ENCODE data around the gene MYO3B.
"Not testable (repeated sequence)": the region's sequence is repeated elsewhere in the genome, so short reads cannot be mapped to it uniquely, and the experiment has no call there.

MYO3B gene

GRCh38 chr2:170466632-170467031, 288.7 kb downstream of the MYO3B start:
- no peak overlapping the region for H3K4me3 ChIP-seq (replicated peaks in 1 of 2; ENCODE audit: low read depth in 2 of 2, low read length in 2 of 2)
- DNase-seq (ENCODE audit: low read depth in 2 of 2) = no peak
- no peak for TF ChIP-seq CTCF (IDR thresholded peaks at IDR 0.05; ENCODE audit: low read depth, low read length)

DNA sequence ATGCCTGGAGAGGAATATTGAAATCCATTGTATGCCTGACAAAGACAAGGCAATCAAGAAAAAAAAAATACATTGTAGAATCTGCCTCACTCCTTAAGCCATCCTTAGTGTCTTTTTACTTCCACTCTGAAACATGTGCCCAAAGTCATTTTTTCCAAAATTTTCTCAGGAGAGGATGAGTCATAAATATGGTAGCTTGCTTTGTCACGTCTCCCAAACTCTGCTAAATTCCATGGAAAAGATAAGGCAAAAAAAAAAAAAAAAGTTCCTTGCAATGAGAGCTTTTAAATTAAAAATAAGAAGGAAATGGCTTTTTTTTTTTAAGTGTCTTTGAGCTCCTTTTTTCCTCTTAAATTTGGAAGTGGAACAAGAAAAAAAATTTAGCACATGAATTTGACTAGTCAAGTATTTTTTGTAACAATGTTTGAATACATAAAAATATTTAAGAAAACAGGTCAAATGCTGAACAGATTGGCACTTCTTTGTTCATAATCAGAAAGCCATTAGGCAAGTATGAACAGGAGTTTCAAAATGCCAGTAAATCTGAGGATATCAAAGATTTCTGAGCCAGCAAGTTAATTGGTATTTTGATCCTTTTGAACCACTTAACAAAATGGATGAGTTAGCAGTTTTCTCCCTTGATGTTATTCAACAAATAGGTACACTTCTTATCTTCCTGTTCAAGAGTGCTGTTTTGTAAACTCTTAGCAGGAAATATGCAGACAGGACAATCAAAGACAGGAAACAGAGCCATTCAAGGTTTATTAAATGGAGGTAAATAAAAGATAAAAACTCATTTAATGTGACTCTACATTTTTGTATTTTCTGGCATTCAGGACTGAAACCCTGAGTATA, 289.8 kb downstream of the MYO3B start:
- no peak overlapping the region for H3K4me3 ChIP-seq (replicated peaks in 1 of 2; ENCODE audit: low read depth in 2 of 2, low read length in 2 of 2)
- DNase-seq (ENCODE audit: low read depth in 2 of 2) = peak in 1 of 2 donors; percentile 42
- no peak for TF ChIP-seq CTCF (IDR thresholded peaks at IDR 0.05; ENCODE audit: low read depth, low read length)

DNA sequence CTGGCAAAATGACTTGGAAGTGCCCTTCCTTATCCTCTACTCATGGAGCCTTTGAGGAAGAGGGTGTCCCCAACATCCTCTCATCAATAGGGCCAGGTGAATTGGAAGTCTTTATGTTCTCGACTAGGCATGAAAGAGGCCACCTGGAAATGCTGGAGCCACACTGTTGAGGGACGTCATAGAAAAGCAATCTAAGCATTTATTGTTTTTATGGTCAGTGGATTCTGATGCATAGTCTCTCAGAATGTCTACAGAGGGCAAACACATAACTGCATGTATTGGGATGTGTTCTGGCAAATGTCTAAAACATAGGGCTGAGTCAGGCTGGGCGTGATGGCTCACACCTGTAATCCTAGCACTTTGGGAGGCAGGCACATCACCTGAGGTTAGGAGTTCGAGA, 290.6 kb downstream of the MYO3B start:
- no peak overlapping the region for H3K4me3 ChIP-seq (replicated peaks in 1 of 2; ENCODE audit: low read depth in 2 of 2, low read length in 2 of 2)
- no peak for DNase-seq (ENCODE audit: low read depth in 2 of 2)
- TF ChIP-seq CTCF (IDR thresholded peaks at IDR 0.05; ENCODE audit: low read depth, low read length) = no peak

DNA sequence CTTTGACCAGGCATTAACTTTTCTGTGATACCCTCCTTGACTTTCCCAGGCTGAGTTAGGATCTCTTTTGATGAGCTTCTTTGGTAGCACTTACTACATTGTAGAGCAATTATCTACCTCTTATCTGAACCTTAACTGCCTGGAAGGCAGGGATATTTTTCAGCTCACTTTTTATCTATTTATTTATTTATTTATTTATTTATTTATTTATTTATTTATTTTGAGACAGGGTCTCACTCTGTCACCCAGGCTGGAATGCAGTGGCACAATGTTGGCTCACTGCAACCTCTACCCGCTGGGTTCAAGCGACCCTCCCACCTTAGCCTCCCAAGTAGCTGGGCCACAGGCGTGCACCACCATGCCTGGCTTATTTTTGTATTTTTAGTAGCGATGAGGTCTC, 294.6 kb downstream of the MYO3B start:
- DNase-seq (ENCODE audit: low read depth in 2 of 2); H3K4me3 ChIP-seq (replicated peaks in 1 of 2; ENCODE audit: low read depth in 2 of 2, low read length in 2 of 2): not testable (repeated sequence)

- no peak for TF ChIP-seq CTCF (IDR thresholded peaks at IDR 0.05; ENCODE audit: low read depth, low read length)
- no peak overlapping the region for H3K4me3 ChIP-seq (replicated peaks in 1 of 2; ENCODE audit: low read depth in 2 of 2, low read length in 2 of 2)
- DNase-seq (ENCODE audit: low read depth in 2 of 2) = no peak
Observed at GRCh38 chr2:170475878-170476277, 297.9 kb downstream of the MYO3B start.

DNA sequence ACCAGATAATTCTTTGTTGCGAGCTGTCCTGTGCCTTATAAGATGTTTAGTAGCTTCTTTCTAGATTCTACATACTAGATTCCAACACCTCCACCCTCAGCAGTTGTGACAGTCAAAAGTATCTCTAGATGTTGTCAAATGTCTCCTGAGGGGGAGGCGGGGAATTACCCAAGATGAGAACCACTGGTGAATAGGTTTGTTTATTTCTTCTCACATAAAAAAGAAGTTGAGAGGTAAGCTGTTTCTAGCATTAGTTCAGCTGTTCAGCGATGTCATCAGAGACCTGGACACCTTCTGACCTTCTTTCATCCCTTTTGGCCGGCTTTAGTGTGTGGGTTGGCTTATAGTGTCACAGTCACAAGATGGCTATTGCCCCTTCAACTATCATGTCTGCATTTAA, 299.7 kb downstream of the MYO3B start:
- DNase-seq (ENCODE audit: low read depth in 2 of 2) = no peak
- TF ChIP-seq CTCF (IDR thresholded peaks at IDR 0.05; ENCODE audit: low read depth, low read length) = no peak
- H3K4me3 ChIP-seq (replicated peaks in 1 of 2; ENCODE audit: low read depth in 2 of 2, low read length in 2 of 2) = no peak overlapping the region

DNA sequence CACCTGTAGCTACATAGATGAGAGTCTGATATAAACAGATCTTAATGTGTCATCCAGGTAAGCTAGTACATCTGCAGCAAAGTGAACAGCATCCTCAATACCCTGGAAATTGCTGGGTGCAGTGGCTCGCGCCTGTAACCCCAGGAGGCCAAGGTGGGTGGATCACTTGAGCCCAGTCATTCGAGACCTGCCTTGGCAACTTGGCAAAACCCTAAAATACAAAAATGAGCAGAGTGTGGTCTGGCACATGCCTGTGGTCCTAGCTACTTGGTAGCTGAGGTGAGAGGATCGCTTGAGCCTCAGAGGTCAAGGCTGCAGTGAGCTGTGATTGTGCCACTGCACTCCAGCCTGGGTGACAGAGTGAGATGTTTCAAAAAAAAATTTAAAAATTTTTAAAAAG, 303.3 kb downstream of the MYO3B start:
- no peak for DNase-seq (ENCODE audit: low read depth in 2 of 2)
- no peak overlapping the region for H3K4me3 ChIP-seq (replicated peaks in 1 of 2; ENCODE audit: low read depth in 2 of 2, low read length in 2 of 2)
- TF ChIP-seq CTCF (IDR thresholded peaks at IDR 0.05; ENCODE audit: low read depth, low read length) = no peak

Data from cardiac fibroblast (primary cell).